Body of pancreas (tissue), 4 donors: Measurements from ENCODE around the gene QKI. TPM values are rescaled to one million over a fixed set of nuclear protein-coding genes. Genes with fewer than 3 reads are reported as not detected.
A peak's percentile ranks its signal among the peaks of the same experiment; 100 is the strongest.

Experiments used
- ATAC-seq: fragments of 150-250 bp; one replicate; pipeline ENCODE4 v1.9.1; 2016
- DNase-seq, 4 donors: peaks; one replicate each; pipeline ENCODE4 v3.0.0-alpha.2; 2019
- H3K27ac ChIP-seq, 4 donors: fragments of 200-600 bp; sonication (generic); 1 replicate in 3 of 4; 2 replicates in 1 of 4; pipeline versions ENCODE4 v1.5.1 to v1.6.1; 2016 to 2019; ENCODE audit warnings: mild to moderate bottlenecking in 1 of 4, mixed read lengths in 1 of 4, moderate library complexity in 1 of 4
- H3K27me3 ChIP-seq, 2 donors: fragments of 200-600 bp; sonication (generic); one replicate each; pipeline ENCODE4 v1.6.0; 2016; ENCODE audit warnings: mild to moderate bottlenecking in 1 of 2
- H3K36me3 ChIP-seq, 2 donors: fragments of 200-600 bp; sonication (generic); replicated peaks in 1 of 2; 2 replicates each; pipeline ENCODE4 v1.5.1; 2016; ENCODE audit warnings: low read depth in 2 of 2; ENCODE audit not compliant: insufficient read depth in 1 of 2
- H3K4me1 ChIP-seq: fragments of 200-600 bp; sonication (generic); one replicate; pipeline ENCODE4 v1.6.0; 2016
- H3K4me3 ChIP-seq, 2 donors: fragments of 200-600 bp; sonication (generic); 1 replicate in 1 of 2; 2 replicates in 1 of 2; pipeline ENCODE4 v1.5.1; 2016 to 2019
- H3K9me3 ChIP-seq, 3 donors: fragments of 200-600 bp; sonication (generic); 1 replicate in 2 of 3; 2 replicates in 1 of 3; pipeline ENCODE4 v1.5.1; 2016
- CTCF ChIP-seq, 7 experiments: fragments of 450-650 bp in 4 of 7; fragments of 200-600 bp in 3 of 7; sonication (generic) in 3 of 7; IDR thresholded peaks; one replicate each; pipeline ENCODE4 v1.5.1; 2016 to 2019; ENCODE audit warnings: antibody characterized with exemption in 7 of 7
- POLR2A ChIP-seq, 3 donors: fragments of 450-650 bp; IDR thresholded peaks; one replicate each; pipeline ENCODE4 v1.6.1; 2016; ENCODE audit warnings: antibody characterized with exemption in 3 of 3, mild to moderate bottlenecking in 2 of 3
- WGBS, 2 donors: methylation state at CpG; one replicate each; pipeline ENCODE4 v1.1.5; 2017; 5-methylcytosine and 5-hydroxymethylcytosine counted together
- intact Hi-C: fragments of 100-400 bp; cut with DNase I; formaldehyde crosslinking; loops from one replicate; pipeline ENCODE4 v1.15.1; 2023
- total RNA-seq, 2 donors: library from RNA; depleted of rRNA; stranded (reverse); fragments of >200 nt; gene quantifications; one replicate each; pipeline ENCODE4 v1.1.0, GENCODE V29; 2016

The QKI gene
- total RNA-seq, 2 donors from 2014 or later = 60.4 to 61.3 TPM

- TF ChIP-seq CTCF (IDR thresholded peaks at IDR 0.05) (no peak), POLR2A (IDR thresholded peaks at IDR 0.05) (no peak)
- H3K9me3 ChIP-seq = peaks cover 0 to 3% (median 0%) of the 10 kb centered on the region in 3 donors
- H3K36me3 ChIP-seq = no peaks in the 10 kb centered on the region
- intact Hi-C loops = no loop called here
- WGBS, 2 donors = 88 to 92% methylated on average over 4 of the region's 4 CpGs
- peaks cover 10% of the 10 kb centered on the region for H3K4me1 ChIP-seq
- no peak for ATAC-seq
- H3K4me3 ChIP-seq = no peak overlapping the region
- no peaks in the 10 kb centered on the region for H3K27me3 ChIP-seq
- H3K27ac ChIP-seq = no peak overlapping the region
- DNase-seq = no peak
These were observed 25.2 kb upstream of the QKI start for GRCh38 chr6:163389354-163389753.

- intact Hi-C loops = no loop called here
- 100% methylated on average over 1 of the region's 1 CpG for WGBS, 2 donors
- no peak overlapping the region for H3K27ac ChIP-seq
- H3K4me1 ChIP-seq = peaks cover 10% of the 10 kb centered on the region
- H3K4me3 ChIP-seq = no peak overlapping the region
- H3K27me3 ChIP-seq = no peaks in the 10 kb centered on the region
- ATAC-seq (no peak), DNase-seq (no peak)
- peaks cover 0 to 3% (median 0%) of the 10 kb centered on the region in 3 donors for H3K9me3 ChIP-seq
- H3K36me3 ChIP-seq = no peaks in the 10 kb centered on the region
- no peak for TF ChIP-seq POLR2A (IDR thresholded peaks at IDR 0.05)
- no peak for TF ChIP-seq CTCF (IDR thresholded peaks at IDR 0.05)
These were observed 23.7 kb upstream of the QKI start for GRCh38 chr6:163390770-163391169.

GRCh38 chr6:163391985-163392384, 22.5 kb upstream of the QKI start:
- Histone ChIP-seq H3K4me3 (no peak overlapping the region), H3K27ac (no peak overlapping the region), H3K9me3 (peaks cover 0 to 3% (median 0%) of the 10 kb centered on the region in 3 donors), H3K4me1 (peaks cover 10% of the 10 kb centered on the region), H3K27me3 (no peaks in the 10 kb centered on the region), H3K36me3 (no peaks in the 10 kb centered on the region)
- TF ChIP-seq CTCF (IDR thresholded peaks at IDR 0.05) (no peak), POLR2A (IDR thresholded peaks at IDR 0.05) (no peak)
- DNase-seq (no peak), ATAC-seq (no peak)
- 71 to 78% methylated on average over 2 of the region's 2 CpGs for WGBS, 2 donors
- intact Hi-C loops = no loop called here

- DNase-seq = peak; percentile 65 to 81 (median 75)
- Histone ChIP-seq H3K36me3 (no peaks in the 10 kb centered on the region), H3K27me3 (no peaks in the 10 kb centered on the region), H3K4me3 (no peak overlapping the region), H3K9me3 (peaks cover 0 to 3% (median 0%) of the 10 kb centered on the region in 3 donors), H3K27ac (no peak overlapping the region), H3K4me1 (peaks cover 10% of the 10 kb centered on the region)
- ATAC-seq = peak; percentile 85
- TF ChIP-seq CTCF (IDR thresholded peaks at IDR 0.05) = no peak
- no peak for TF ChIP-seq POLR2A (IDR thresholded peaks at IDR 0.05)
- WGBS, 2 donors = 0 to 4% methylated on average over 2 of the region's 2 CpGs
- intact Hi-C loops = no loop called here
These were observed 22.0 kb upstream of the QKI start for GRCh38 chr6:163392533-163392932.

GRCh38 chr6:163393923-163394322, 20.6 kb upstream of the QKI start:
- intact Hi-C loops = no loop called here
- ATAC-seq (no peak), DNase-seq (no peak)
- Histone ChIP-seq H3K4me3 (no peak overlapping the region), H3K27ac (no peak overlapping the region), H3K9me3 (peaks cover 0 to 3% (median 0%) of the 10 kb centered on the region in 3 donors), H3K27me3 (no peaks in the 10 kb centered on the region), H3K36me3 (no peaks in the 10 kb centered on the region), H3K4me1 (peaks cover 10% of the 10 kb centered on the region)
- 87 to 88% methylated on average over 5 of the region's 5 CpGs for WGBS, 2 donors
- TF ChIP-seq POLR2A (IDR thresholded peaks at IDR 0.05) = no peak
- TF ChIP-seq CTCF (IDR thresholded peaks at IDR 0.05) = no peak
